Heart left ventricle (tissue), 16 donors: Measurements from ENCODE around the gene WHRN. TPM values are rescaled to one million over a fixed set of nuclear protein-coding genes. Genes with fewer than 3 reads are reported as not detected.

Experiments
- ATAC-seq, 4 donors: fragments of 200-7000 bp; cut with Tn5 transposase; one replicate each; pipeline ENCODE4 v1.9.1; 2020 to 2022; ENCODE audit warnings: moderate library complexity in 4 of 4, mild to moderate bottlenecking in 3 of 4, moderate number of reproducible peaks in 1 of 4
- DNase-seq, 5 donors: peaks; one replicate each; pipeline ENCODE4 v3.0.0-alpha.2; 2020
- H3K27ac ChIP-seq, 12 donors: fragments of 200-600 bp; sonication (generic) in 4 of 12; one replicate each; pipeline versions ENCODE4 v1.5.0 to v1.8.0; 2016 to 2022; ENCODE audit warnings: mild to moderate bottlenecking in 2 of 12
- H3K27me3 ChIP-seq, 9 donors: fragments of 200-600 bp; sonication (generic) in 2 of 9; one replicate each; pipeline versions ENCODE4 v1.5.1 to v1.8.0; 2016 to 2022; ENCODE audit warnings: mild to moderate bottlenecking in 3 of 9
- H3K36me3 ChIP-seq, 9 donors: fragments of 200-600 bp; sonication (generic) in 2 of 9; one replicate each; pipeline versions ENCODE4 v1.5.0 to v1.8.0; 2018 to 2022; ENCODE audit warnings: mild to moderate bottlenecking in 2 of 9
- H3K4me1 ChIP-seq, 12 donors: fragments of 200-600 bp; sonication (generic) in 4 of 12; one replicate each; pipeline versions ENCODE4 v1.5.0 to v1.8.0; 2016 to 2022; ENCODE audit warnings: mild to moderate bottlenecking in 3 of 12
- H3K4me3 ChIP-seq, 12 donors: fragments of 200-600 bp; sonication (generic) in 4 of 12; one replicate each; pipeline versions ENCODE4 v1.5.0 to v1.8.0; 2017 to 2022; ENCODE audit warnings: mild to moderate bottlenecking in 9 of 12, moderate library complexity in 4 of 12
- H3K9me3 ChIP-seq, 12 donors: fragments of 200-600 bp; sonication (generic) in 4 of 12; one replicate each; pipeline versions ENCODE4 v1.5.0 to v1.8.0; 2016 to 2022; ENCODE audit warnings: mild to moderate bottlenecking in 1 of 12
- CTCF ChIP-seq, 12 donors: fragments of 200-600 bp; sonication (generic) in 4 of 12; IDR thresholded peaks; one replicate each; pipeline versions ENCODE4 v1.5.0 to v1.8.0; 2018 to 2022; ENCODE audit warnings: antibody characterized with exemption in 12 of 12, mild to moderate bottlenecking in 5 of 12
- POLR2A ChIP-seq, 2 donors: fragments of 450-650 bp; IDR thresholded peaks; one replicate each; pipeline ENCODE4 v1.6.1; 2017; ENCODE audit warnings: antibody characterized with exemption in 2 of 2, mild to moderate bottlenecking in 2 of 2, moderate library complexity in 2 of 2
- WGBS, 4 donors: extraction: QIAGEN DNeasy Blood & Tissue Kit in 2 of 4; methylation state at CpG; one replicate each; pipeline versions ENCODE4 v1.1.5 to v1.1.7; 2013 to 2018; 5-methylcytosine and 5-hydroxymethylcytosine counted together
- intact Hi-C, 10 donors: fragments of 100-400 bp; cut with DNase I; formaldehyde crosslinking; loops; one replicate each; pipeline versions ENCODE4 v1.11.1 to v1.14.2; 2022
- polyA plus RNA-seq, 2 donors: library from polyadenylated mRNA; stranded (reverse); fragments of 200-250 nt; gene quantifications; one replicate each; pipeline ENCODE4 v1.2.3, GENCODE V29; 2013
- total RNA-seq, 9 donors: library from RNA; depleted of rRNA in 2 of 9; stranded (reverse); fragments of >200 nt in 2 of 9; fragmentation: NEBNext Ultra II Directional in 3 of 9; extraction: Animal tissue kit (Norgen Biotek cat#: 25700) in 3 of 9; gene quantifications; one replicate each; pipeline versions ENCODE4 v1.1.0 to v1.2.4, GENCODE V29; 2016 to 2023
- donor health status: ischemic (EF 13 %, LVEDD 7.1; RV severe dilation, severe dysfunction).
- donor health status: healthy with polysubstance abuse.
- donor health status: DM: no; HTN: yes; CAD: no.
- donor health status: DM: no; HTN: no; CAD: no.
- donor health status: ischemic (EF 25% LVEDD 6.9; RV normal size, moderate dysfunction).
- donor health status: ischemic (EF 25% LVEDD 5.7; RV mildly dilated, moderate dysfunction).
- donor health status: healthy.
- donor health status: DM: yes; HTN: yes; CAD: no.
- donor health status: ischemic (EF 35%, LVEDD 5.7; RV mildly dilated, moderate dysfunction).
- donor health status: nonischemic (EF 11% LVEDD 7.7; RV severe dilation, severe dysfunction).
- donor health status: DM: yes; HTN: yes; CAD: no.
- donor health status: PGD.
- donor health status: ischemic (EF 29% LVEDD 5.4; RV normal size, mild dysfunction).
- donor health status: nonischemic (EF 23%, LVEDD 6.1; RV moderate dilation, normal function).

The WHRN gene
- total and polyA plus RNA-seq, 11 donors = 0.12 to 1.4 (median 0.56) TPM

GRCh38 chr9:114497236-114497635 lies 8.0 kb downstream of the WHRN start:
- intact Hi-C loops = loop anchor here in 1 of 10 donors (10.0 kb wide), 1 partner anchor 108 kb away; no protein-coding TSS in a partner anchor
- 56 to 76% (median 58%) methylated on average over 2 of the region's 2 CpGs for WGBS, 4 donors
- no peak for TF ChIP-seq POLR2A (IDR thresholded peaks at IDR 0.05)
- no peak for TF ChIP-seq CTCF (IDR thresholded peaks at IDR 0.05)
- no peak for ATAC-seq
- Histone ChIP-seq H3K4me3 (no peak overlapping the region), H3K36me3 (no peaks in the 10 kb centered on the region), H3K4me1 (no peaks in the 10 kb centered on the region), H3K27me3 (peaks cover 0 to 49% (median 4%) of the 10 kb centered on the region in 9 donors), H3K27ac (no peak overlapping the region), H3K9me3 (no peaks in the 10 kb centered on the region)
- DNase-seq = no peak

- Histone ChIP-seq H3K4me1 (no peaks in the 10 kb centered on the region), H3K27ac (no peak overlapping the region), H3K27me3 (peaks cover 0 to 48% (median 4%) of the 10 kb centered on the region in 9 donors), H3K9me3 (no peaks in the 10 kb centered on the region), H3K4me3 (no peak overlapping the region), H3K36me3 (no peaks in the 10 kb centered on the region)
- DNase-seq = no peak
- TF ChIP-seq CTCF (IDR thresholded peaks at IDR 0.05) (no peak), POLR2A (IDR thresholded peaks at IDR 0.05) (no peak)
- intact Hi-C loops = loop anchor here in 1 of 10 donors (10.0 kb wide), 1 partner anchor 109 kb away; no protein-coding TSS in a partner anchor
- 69 to 84% (median 78%) methylated on average over 4 of the region's 4 CpGs for WGBS, 4 donors
- ATAC-seq = no peak
Measured at GRCh38 chr9:114496011-114496410, 9.3 kb downstream of the WHRN start.

- Histone ChIP-seq H3K4me3 (no peak overlapping the region), H3K27ac (no peak overlapping the region), H3K36me3 (no peaks in the 10 kb centered on the region), H3K27me3 (peaks cover 0 to 39% (median 4%) of the 10 kb centered on the region in 9 donors), H3K4me1 (no peaks in the 10 kb centered on the region), H3K9me3 (no peaks in the 10 kb centered on the region)
- DNase-seq (no peak), ATAC-seq (no peak)
- intact Hi-C loops = loop anchor here in 1 of 10 donors (10.0 kb wide), 1 partner anchor 110 kb away; no protein-coding TSS in a partner anchor
- TF ChIP-seq CTCF (IDR thresholded peaks at IDR 0.05) (no peak), POLR2A (IDR thresholded peaks at IDR 0.05) (no peak)
- WGBS, 4 donors = 56 to 62% (median 61%) methylated on average over 12 of the region's 12 CpGs
Measured at GRCh38 chr9:114494776-114495569, 10.3 kb downstream of the WHRN start.

- WGBS, 4 donors = 52 to 73% (median 66%) methylated on average over 8 of the region's 8 CpGs
- no peak overlapping the region for H3K27ac ChIP-seq
- H3K9me3 ChIP-seq = no peaks in the 10 kb centered on the region
- H3K4me3 ChIP-seq = no peak overlapping the region
- TF ChIP-seq POLR2A (IDR thresholded peaks at IDR 0.05) (no peak), CTCF (IDR thresholded peaks at IDR 0.05) (no peak)
- no peak for DNase-seq
- no peaks in the 10 kb centered on the region for H3K36me3 ChIP-seq
- no peaks in the 10 kb centered on the region for H3K4me1 ChIP-seq
- intact Hi-C loops = loop anchor here in 1 of 10 donors (10.0 kb wide), 1 partner anchor 111 kb away; no protein-coding TSS in a partner anchor
- H3K27me3 ChIP-seq = peaks cover 0 to 31% (median 3%) of the 10 kb centered on the region in 9 donors
- no peak for ATAC-seq
Measured at GRCh38 chr9:114493521-114494184, 11.6 kb downstream of the WHRN start.
